GM18519 (cell line): Measurements from ENCODE around the gene SPAAR.
"Not testable (repeated sequence)": the region's sequence is repeated elsewhere in the genome, so short reads cannot be mapped to it uniquely, and the experiment has no call there.

Source experiments
- ATAC-seq: cut with Tn5 transposase; IDR thresholded peaks from one replicate; pipeline ENCODE4 v1.9.1; 2021; ENCODE audit warnings: mild to moderate bottlenecking, moderate library complexity; ENCODE audit not compliant: unreplicated experiment, low FRiP score

The SPAAR gene

GRCh38 chr9:35919212-35920008, 10.1 kb downstream of the SPAAR start:
- no peak for ATAC-seq

GRCh38 chr9:35920051-35920620, 10.8 kb downstream of the SPAAR start:
- no peak for ATAC-seq

GRCh38 chr9:35923598-35923926, 14.3 kb downstream of the SPAAR start:
- ATAC-seq: no peak

GRCh38 chr9:35923927-35924763, 14.9 kb downstream of the SPAAR start:
- ATAC-seq: no peak

GRCh38 chr9:35928591-35929452, 19.5 kb downstream of the SPAAR start:
- ATAC-seq: no peak

- no peak for ATAC-seq
These were observed 20.1 kb downstream of the SPAAR start for GRCh38 chr9:35929453-35929718.

GRCh38 chr9:35930521-35930920, 21.2 kb downstream of the SPAAR start:
- ATAC-seq: no peak

GRCh38 chr9:35930989-35931388, 21.7 kb downstream of the SPAAR start:
- ATAC-seq: no peak

- no peak for ATAC-seq
These were observed 23.4 kb downstream of the SPAAR start for GRCh38 chr9:35932735-35933134.

- no peak for ATAC-seq
These were observed 24.3 kb downstream of the SPAAR start for GRCh38 chr9:35933550-35934067.

- not testable (repeated sequence) for ATAC-seq
These were observed 24.8 kb downstream of the SPAAR start for GRCh38 chr9:35934069-35934468.

- ATAC-seq: no peak
These were observed 26.0 kb downstream of the SPAAR start for GRCh38 chr9:35935261-35935660.

GRCh38 chr9:35935755-35936509, 26.6 kb downstream of the SPAAR start:
- no peak for ATAC-seq

- no peak for ATAC-seq
These were observed 27.9 kb downstream of the SPAAR start for GRCh38 chr9:35937227-35937626.

GRCh38 chr9:35938474-35939356, 29.4 kb downstream of the SPAAR start:
- ATAC-seq: no peak

- ATAC-seq: no peak
These were observed 30.5 kb downstream of the SPAAR start for GRCh38 chr9:35939679-35940250.

- no peak for ATAC-seq
These were observed 31.4 kb downstream of the SPAAR start for GRCh38 chr9:35940458-35941407.
